ENCODE data around the gene CASP8. TPM values are rescaled to one million over a fixed set of nuclear protein-coding genes. Genes with fewer than 3 reads are reported as not detected.

CASP8 gene
- total RNA-seq, 1 experiment from 2014 or later: 34.8 TPM

GRCh38 chr2:201267278-201268030 is 7.1 kb downstream of the CASP8 start:
- ATAC-seq: no peak
- POLR2A ChIA-PET: interaction anchor here (0.7 kb wide), 1 partner anchor 400 kb away, joined by 3 read pairs; no protein-coding TSS in a partner anchor
- BruUV-seq (replicated peaks): no TSS peak

GRCh38 chr2:201269764-201270163 is 9.4 kb downstream of the CASP8 start:
- no peaks in the 10 kb centered on the region; the same call in 1 of the 2 replicates for H3K36me3 ChIP-seq (ENCODE audit: control insufficient read depth, insufficient read depth, low read length)
- DNase-seq (ENCODE audit: low read depth, low spot score): no peak
- H3K27ac ChIP-seq (ENCODE audit: low read length): no peak overlapping the region
- no peak for ATAC-seq
- no peak overlapping the region for H3K4me3 ChIP-seq (ENCODE audit: low read depth in 2 of 2, low read length in 2 of 2)
- H3K4me1 ChIP-seq (ENCODE audit: control insufficient read depth, insufficient read depth, low read length): no peaks in the 10 kb centered on the region
- H3K9me3 ChIP-seq (ENCODE audit: control insufficient read depth, insufficient read depth, low read depth, low read length): no peaks in the 10 kb centered on the region
- H3K27me3 ChIP-seq (ENCODE audit: control insufficient read depth, insufficient read depth, low read length): no peaks in the 10 kb centered on the region
- in situ Hi-C loops (cut with HindIII; ENCODE audit: low pct_unique_long_range_greater_than_20kb, low sequenced_read_pairs) (no loop called here), intact Hi-C loops (cut with micrococcal nuclease; ENCODE audit: unreplicated experiment) (no loop called here)
- BruUV-seq (replicated peaks): no TSS peak
- no peak for TF ChIP-seq CTCF (IDR thresholded peaks at IDR 0.05)
- no peak for TF ChIP-seq POLR2AphosphoS5 (IDR thresholded peaks at IDR 0.05; ENCODE audit: low read depth, low read length)
- TF ChIP-seq SIN3A (IDR thresholded peaks at IDR 0.05; ENCODE audit: borderline replicate concordance, insufficient read depth, low read depth, low read length): no peak
- no peak for TF ChIP-seq REST (IDR thresholded peaks at IDR 0.05; ENCODE audit: insufficient read depth in 1 of 2, low read depth in 2 of 2, low read length in 1 of 2)
- TF ChIP-seq TCF7L2 (IDR thresholded peaks at IDR 0.05; ENCODE audit: low read depth, low read length): no peak
- ChIA-PET POLR2A (no interaction called here), CTCF (no interaction called here)

More at GRCh38 chr2:201267278-201268030, 7.1 kb downstream of the CASP8 start:
- TF ChIP-seq TCF7L2 (IDR thresholded peaks at IDR 0.05; ENCODE audit: low read depth, low read length): no peak
- no peak for TF ChIP-seq SIN3A (IDR thresholded peaks at IDR 0.05; ENCODE audit: borderline replicate concordance, insufficient read depth, low read depth, low read length)
- no peak for TF ChIP-seq REST (IDR thresholded peaks at IDR 0.05; ENCODE audit: insufficient read depth in 1 of 2, low read depth in 2 of 2, low read length in 1 of 2)
- TF ChIP-seq CTCF (IDR thresholded peaks at IDR 0.05): no peak
- no peak for TF ChIP-seq POLR2AphosphoS5 (IDR thresholded peaks at IDR 0.05; ENCODE audit: low read depth, low read length)
- in situ Hi-C loops (cut with HindIII; ENCODE audit: low pct_unique_long_range_greater_than_20kb, low sequenced_read_pairs) (no loop called here), intact Hi-C loops (cut with micrococcal nuclease; ENCODE audit: unreplicated experiment) (no loop called here)
- Histone ChIP-seq H3K27me3 (ENCODE audit: control insufficient read depth, insufficient read depth, low read length) (no peaks in the 10 kb centered on the region), H3K4me3 (ENCODE audit: low read depth in 2 of 2, low read length in 2 of 2) (no peak overlapping the region), H3K9me3 (ENCODE audit: control insufficient read depth, insufficient read depth, low read depth, low read length) (no peaks in the 10 kb centered on the region), H3K27ac (ENCODE audit: low read length) (no peak overlapping the region), H3K36me3 (ENCODE audit: control insufficient read depth, insufficient read depth, low read length) (no peaks in the 10 kb centered on the region; the same call in 1 of the 2 replicates), H3K4me1 (ENCODE audit: control insufficient read depth, insufficient read depth, low read length) (peaks cover 10% of the 10 kb centered on the region; the same call in 1 of the 2 replicates)
- CTCF ChIA-PET: interaction anchor here (0.7 kb wide), 1 partner anchor 225 kb away, joined by 3 read pairs; no protein-coding TSS in a partner anchor
- no peak for DNase-seq (ENCODE audit: low read depth, low spot score)

Measured in Panc1 (cell line).